Brain microvascular endothelial cell (primary cell): ENCODE results near the gene PRLHR.

Experiments used
- DNase-seq: peaks from one replicate; pipeline ENCODE4 v3.0.0-alpha.2; 2020
- H3K27ac ChIP-seq: fragments of 250-450 bp; sonication (Bioruptor Pico); 2 replicates; pipeline ENCODE4 v1.5.1; 2020; ENCODE audit warnings: mild to moderate bottlenecking, moderate library complexity
- H3K27me3 ChIP-seq: fragments of 250-450 bp; sonication (Bioruptor Pico); replicated peaks from 2 replicates; pipeline ENCODE4 v1.5.1; 2020; ENCODE audit warnings: mild to moderate bottlenecking
- H3K36me3 ChIP-seq: fragments of 250-450 bp; sonication (Bioruptor Pico); replicated peaks from 2 replicates; pipeline ENCODE4 v1.5.1; 2020; ENCODE audit warnings: mild to moderate bottlenecking
- H3K4me3 ChIP-seq: 2 replicates; pipeline ENCODE4 v1.5.1; 2011; ENCODE audit warnings: low read depth, mild to moderate bottlenecking, control low read depth, low read length, moderate library complexity
- CTCF ChIP-seq: IDR thresholded peaks from 2 replicates; pipeline ENCODE4 v1.5.1; 2011; ENCODE audit warnings: low read depth, mild to moderate bottlenecking, moderate library complexity, low read length, control low read depth, inconsistent platforms; ENCODE audit errors: missing control alignments
- in situ Hi-C: cut with HindIII; loops from 2 replicates; pipeline ENCODE4 v1.10.0; 2017; ENCODE audit warnings: low sequenced_read_pairs, low pct_ligation_motif_present

Gene PRLHR

GRCh38 chr10:118610577-118610976 is 15.1 kb upstream of the PRLHR start:
- DNase-seq = no peak
- no peaks in the 10 kb centered on the region for H3K27me3 ChIP-seq
- no peaks in the 10 kb centered on the region for H3K36me3 ChIP-seq
- no peak for TF ChIP-seq CTCF
- no peak overlapping the region for H3K27ac ChIP-seq
- in situ Hi-C loops = no loop called here
- H3K4me3 ChIP-seq = no peak overlapping the region

- no peak for DNase-seq
- in situ Hi-C loops = no loop called here
- Histone ChIP-seq H3K27me3 (no peaks in the 10 kb centered on the region), H3K36me3 (no peaks in the 10 kb centered on the region), H3K27ac (no peak overlapping the region), H3K4me3 (no peak overlapping the region)
- TF ChIP-seq CTCF = no peak
These were observed 12.4 kb upstream of the PRLHR start for GRCh38 chr10:118607768-118608354.

GRCh38 chr10:118605694-118606093 is 10.2 kb upstream of the PRLHR start:
- no peak for DNase-seq
- no peaks in the 10 kb centered on the region for H3K27me3 ChIP-seq
- H3K36me3 ChIP-seq = no peaks in the 10 kb centered on the region
- no peak for TF ChIP-seq CTCF
- H3K27ac ChIP-seq = no peak overlapping the region
- in situ Hi-C loops = no loop called here
- no peak overlapping the region for H3K4me3 ChIP-seq

- TF ChIP-seq CTCF = no peak
- Histone ChIP-seq H3K27ac (no peak overlapping the region), H3K27me3 (peaks cover 30% of the 10 kb centered on the region), H3K36me3 (no peaks in the 10 kb centered on the region), H3K4me3 (no peak overlapping the region)
- in situ Hi-C loops = no loop called here
- DNase-seq = no peak
These were observed 1.1 kb upstream of the PRLHR start for GRCh38 chr10:118596426-118597124.

- in situ Hi-C loops = no loop called here
- TF ChIP-seq CTCF = no peak
- DNase-seq = no peak
- H3K36me3 ChIP-seq = no peaks in the 10 kb centered on the region
- no peak overlapping the region for H3K27ac ChIP-seq
- H3K27me3 ChIP-seq = peaks cover 30% of the 10 kb centered on the region
- no peak overlapping the region for H3K4me3 ChIP-seq
These were observed 406 bp downstream of the PRLHR start for GRCh38 chr10:118595064-118595420.
